Measurements from ENCODE around the gene DPEP3. TPM values are rescaled to one million over a fixed set of nuclear protein-coding genes. Genes with fewer than 3 reads are reported as not detected.
"Not testable (repeated sequence)": the region's sequence is repeated elsewhere in the genome, so short reads cannot be mapped to it uniquely, and the experiment has no call there.

Gene DPEP3, protein sequence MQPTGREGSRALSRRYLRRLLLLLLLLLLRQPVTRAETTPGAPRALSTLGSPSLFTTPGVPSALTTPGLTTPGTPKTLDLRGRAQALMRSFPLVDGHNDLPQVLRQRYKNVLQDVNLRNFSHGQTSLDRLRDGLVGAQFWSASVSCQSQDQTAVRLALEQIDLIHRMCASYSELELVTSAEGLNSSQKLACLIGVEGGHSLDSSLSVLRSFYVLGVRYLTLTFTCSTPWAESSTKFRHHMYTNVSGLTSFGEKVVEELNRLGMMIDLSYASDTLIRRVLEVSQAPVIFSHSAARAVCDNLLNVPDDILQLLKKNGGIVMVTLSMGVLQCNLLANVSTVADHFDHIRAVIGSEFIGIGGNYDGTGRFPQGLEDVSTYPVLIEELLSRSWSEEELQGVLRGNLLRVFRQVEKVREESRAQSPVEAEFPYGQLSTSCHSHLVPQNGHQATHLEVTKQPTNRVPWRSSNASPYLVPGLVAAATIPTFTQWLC
- under 1 TPM in 1 of 2 experiments, not detected in 1; 0.20 TPM for total RNA-seq

GRCh38 chr16:67979955-67980678 lies at the start of gene DPEP3:
DPEP3 (minus strand) TSS chr16:67980499; CDS start chr16:67980380, 119 bp downstream.
- DNase-seq, result no peak
- ChIA-PET POLR2A (no interaction called here), CTCF (interaction anchor here (0.9 to 1.4 kb wide), 5 partner anchors 9 to 64 kb away, joined by 3 to 4 read pairs (median 3); no protein-coding TSS in a partner anchor)
- H3K9me3 Mint-ChIP-seq, result no peaks in the 10 kb centered on the region
- no peak within 1 kb of the TSS for H3K27ac Mint-ChIP-seq
- H3K36me3 Mint-ChIP-seq (ENCODE audit: low read depth), result no peaks in the 10 kb centered on the region
- peaks cover 13% of the 10 kb centered on the region for H3K27me3 Mint-ChIP-seq
- no peak within 1 kb of the TSS for H3K4me3 Mint-ChIP-seq
- peaks cover 25% of the 10 kb centered on the region for H3K4me1 Mint-ChIP-seq

DNA sequence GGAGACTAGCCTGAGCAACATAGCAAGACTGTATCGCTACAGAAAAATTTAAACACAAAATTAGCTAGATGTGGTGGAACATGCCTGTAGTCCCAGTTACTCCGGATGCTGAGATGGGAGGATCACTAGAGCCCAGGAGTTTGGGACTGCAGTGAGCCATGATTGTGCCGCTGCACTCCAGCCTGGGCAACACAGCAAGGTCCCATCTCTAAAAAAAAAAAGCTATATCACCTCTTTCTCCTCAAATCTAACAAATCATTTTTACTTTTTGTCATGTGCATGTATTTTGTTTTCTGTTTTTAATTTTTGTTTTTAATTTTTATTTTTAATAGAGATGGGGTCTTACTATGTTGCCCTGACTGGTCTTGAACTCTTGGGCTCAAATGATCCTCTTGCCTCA lies 48.7 kb upstream of the DPEP3 start:
- H3K27me3 Mint-ChIP-seq, result no peaks in the 10 kb centered on the region
- H3K27ac Mint-ChIP-seq, result no peak overlapping the region
- H3K4me3 Mint-ChIP-seq, result no peak overlapping the region
- DNase-seq, result no peak
- H3K9me3 Mint-ChIP-seq, result no peaks in the 10 kb centered on the region
- ChIA-PET POLR2A (interaction anchor here (0.7 to 0.8 kb wide), 2 partner anchors 42 to 80 kb away, joined by 3 to 4 read pairs; no protein-coding TSS in a partner anchor), CTCF (interaction anchor here (1.5 to 2.3 kb wide), 2 partner anchors 12 to 48 kb away, joined by 3 to 6 read pairs; no protein-coding TSS in a partner anchor)
- H3K4me1 Mint-ChIP-seq, result peaks cover 30% of the 10 kb centered on the region
- H3K36me3 Mint-ChIP-seq (ENCODE audit: low read depth), result peaks cover 42% of the 10 kb centered on the region

- ChIA-PET POLR2A (interaction anchor here (0.6 to 3.5 kb wide), 34 partner anchors 9 to 502 kb away, joined by 3 to 42 read pairs (median 4); partner anchors contain the start of genes CTCF, DPEP2, NFATC3 and PSMB10), CTCF (interaction anchor here (0.5 to 3.1 kb wide), 13 partner anchors 10 to 1262 kb away, joined by 3 to 16 read pairs (median 6); partner anchors contain the start of genes DPEP2 and PSMB10)
- H3K36me3 Mint-ChIP-seq (ENCODE audit: low read depth), result peaks cover 32% of the 10 kb centered on the region
- peak within 1 kb of the TSS; percentile 96 for H3K4me3 Mint-ChIP-seq
- H3K27ac Mint-ChIP-seq, result peak within 1 kb of the TSS; percentile 89
- no peaks in the 10 kb centered on the region for H3K9me3 Mint-ChIP-seq
- H3K4me1 Mint-ChIP-seq, result peaks cover 35% of the 10 kb centered on the region
- no peaks in the 10 kb centered on the region for H3K27me3 Mint-ChIP-seq
- DNase-seq, result peak; percentile 95
These were observed 42.6 kb upstream of the DPEP3 start, which contains the start of the genes DDX28 and DUS2 for GRCh38 chr16:68022728-68023537. DDX28 (minus strand) TSS chr16:68023232; CDS start chr16:68023202, 30 bp downstream. DUS2 (plus strand) TSS chr16:68023284; CDS start chr16:68038024, 14,740 bp downstream.

- CTCF ChIA-PET, result interaction anchor here (1.0 to 3.1 kb wide), 11 partner anchors 9 to 206 kb away, joined by 3 to 16 read pairs (median 7); partner anchors contain the start of genes DPEP2 and PSMB10
- H3K27ac Mint-ChIP-seq, result peak overlapping the region; percentile 89
- peaks cover 26% of the 10 kb centered on the region for H3K36me3 Mint-ChIP-seq (ENCODE audit: low read depth)
- no peaks in the 10 kb centered on the region for H3K9me3 Mint-ChIP-seq
- peaks cover 34% of the 10 kb centered on the region for H3K4me1 Mint-ChIP-seq
- POLR2A ChIA-PET, result interaction anchor here (0.6 to 3.5 kb wide), 22 partner anchors 10 to 460 kb away, joined by 3 to 42 read pairs (median 8); partner anchors contain the start of genes CTCF, DPEP2, NFATC3 and PSMB10
- peak overlapping the region; percentile 96 for H3K4me3 Mint-ChIP-seq
- DNase-seq, result no peak
- H3K27me3 Mint-ChIP-seq, result no peaks in the 10 kb centered on the region
These were observed 42.0 kb upstream of the DPEP3 start for GRCh38 chr16:68022278-68022727.

GRCh38 chr16:68021490-68021889 lies 41.2 kb upstream of the DPEP3 start:
- H3K4me1 Mint-ChIP-seq, result peaks cover 36% of the 10 kb centered on the region
- POLR2A ChIA-PET, result interaction anchor here (2.0 to 3.5 kb wide), 13 partner anchors 9 to 86 kb away, joined by 4 to 42 read pairs (median 18); partner anchors contain the start of genes DPEP2, NFATC3, PSMB10 and SLC12A4

DNA sequence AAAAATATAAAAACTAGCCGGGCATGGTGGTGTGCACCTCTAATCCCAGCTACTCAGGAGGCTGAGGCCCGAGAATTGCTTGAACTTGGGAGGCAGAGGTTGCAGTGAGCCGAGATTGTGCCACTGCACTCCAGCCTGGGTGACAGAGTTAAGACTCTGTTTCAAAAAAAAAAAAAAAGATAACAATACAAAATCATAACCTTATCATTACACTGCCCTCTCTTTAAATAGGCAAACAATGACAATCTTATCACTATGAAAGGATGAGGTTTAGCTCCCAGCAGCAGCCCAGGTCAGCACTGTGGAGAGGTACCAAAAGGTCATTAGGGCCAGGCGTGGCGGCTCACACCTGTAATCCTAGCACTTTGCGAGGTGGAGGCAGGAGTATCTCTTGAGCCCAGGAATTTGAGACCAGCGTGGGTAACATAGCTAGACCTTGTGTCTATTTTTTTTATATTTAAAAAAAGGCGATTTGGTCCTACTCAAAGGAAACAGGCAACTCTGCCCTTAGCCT lies 38.9 kb upstream of the DPEP3 start:
- no peaks in the 10 kb centered on the region for H3K27me3 Mint-ChIP-seq
- no peak for DNase-seq
- no peak overlapping the region for H3K27ac Mint-ChIP-seq
- H3K4me3 Mint-ChIP-seq, result no peak overlapping the region
- peaks cover 15% of the 10 kb centered on the region for H3K36me3 Mint-ChIP-seq (ENCODE audit: low read depth)
- H3K9me3 Mint-ChIP-seq, result no peaks in the 10 kb centered on the region
- peaks cover 33% of the 10 kb centered on the region for H3K4me1 Mint-ChIP-seq
- CTCF ChIA-PET, result interaction anchor here (0.9 to 1.3 kb wide), 2 partner anchors 22 to 25 kb away, joined by 3 read pairs; no protein-coding TSS in a partner anchor
- POLR2A ChIA-PET, result interaction anchor here (1.2 kb wide), 1 partner anchor 13 kb away, joined by 4 read pairs; no protein-coding TSS in a partner anchor

More at GRCh38 chr16:68021490-68021889, 41.2 kb upstream of the DPEP3 start:
- peak overlapping the region; percentile 96 for H3K4me3 Mint-ChIP-seq
- no peak overlapping the region for H3K27ac Mint-ChIP-seq
- no peaks in the 10 kb centered on the region for H3K27me3 Mint-ChIP-seq
- peaks cover 18% of the 10 kb centered on the region for H3K36me3 Mint-ChIP-seq (ENCODE audit: low read depth)
- CTCF ChIA-PET, result interaction anchor here (0.6 to 3.1 kb wide), 9 partner anchors 9 to 205 kb away, joined by 3 to 16 read pairs (median 7); partner anchors contain the start of genes DPEP2 and PSMB10
- H3K9me3 Mint-ChIP-seq, result no peaks in the 10 kb centered on the region
- DNase-seq, result no peak

- no peak for DNase-seq
- H3K9me3 Mint-ChIP-seq, result no peaks in the 10 kb centered on the region
- CTCF ChIA-PET, result interaction anchor here (0.7 to 2.3 kb wide), 4 partner anchors 13 to 73 kb away, joined by 3 to 11 read pairs (median 3); no protein-coding TSS in a partner anchor
- H3K36me3 Mint-ChIP-seq (ENCODE audit: low read depth), result no peaks in the 10 kb centered on the region
- POLR2A ChIA-PET, result interaction anchor here (0.8 to 1.0 kb wide), 2 partner anchors 17 to 80 kb away, joined by 3 read pairs; partner anchors contain the start of genes DPEP2 and PSMB10
- no peak within 1 kb of the TSS for H3K27ac Mint-ChIP-seq
- H3K27me3 Mint-ChIP-seq, result peaks cover 2% of the 10 kb centered on the region
- no peak within 1 kb of the TSS for H3K4me3 Mint-ChIP-seq
- peaks cover 17% of the 10 kb centered on the region for H3K4me1 Mint-ChIP-seq
These were observed 35.4 kb upstream of the DPEP3 start, which contains the start of gene DPEP2NB for GRCh38 chr16:68015681-68016080. DPEP2NB (minus strand) TSS chr16:68015911; CDS start chr16:68015770, 141 bp downstream.

GRCh38 chr16:68013440-68013839 lies 33.1 kb upstream of the DPEP3 start:
- POLR2A ChIA-PET, result interaction anchor here (4.3 kb wide), 1 partner anchor 9 kb away, joined by 23 read pairs; the partner anchor contains the start of genes DDX28 and DUS2

DNA sequence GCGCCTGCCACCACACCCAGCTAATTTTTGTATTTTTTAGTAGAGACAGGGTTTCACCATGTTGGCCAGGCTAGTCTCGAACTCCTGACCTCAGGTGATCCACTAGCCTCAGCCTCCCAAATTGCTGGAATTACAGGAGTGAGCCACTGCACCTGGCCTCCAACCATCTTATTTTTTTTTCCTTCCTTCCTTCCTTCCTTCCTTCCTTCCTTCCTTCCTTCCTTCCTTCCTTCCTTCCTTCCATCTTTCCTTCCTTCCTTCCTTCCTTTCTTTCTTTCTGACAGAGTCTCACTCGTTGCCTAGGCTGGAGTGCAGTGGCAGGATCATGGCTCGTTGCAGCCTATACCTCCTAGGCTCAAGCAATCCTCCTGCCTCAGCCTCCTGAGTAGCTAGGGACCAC lies 29.6 kb upstream of the DPEP3 start:
- H3K4me3 Mint-ChIP-seq; POLR2A ChIA-PET; H3K27me3 Mint-ChIP-seq; CTCF ChIA-PET; H3K9me3 Mint-ChIP-seq; DNase-seq; H3K36me3 Mint-ChIP-seq (ENCODE audit: low read depth); H3K27ac Mint-ChIP-seq: not testable (repeated sequence)
- peaks cover 29% of the 10 kb centered on the region for H3K4me1 Mint-ChIP-seq

More at GRCh38 chr16:68013440-68013839, 33.1 kb upstream of the DPEP3 start:
- H3K27ac Mint-ChIP-seq, result no peak overlapping the region
- peaks cover 2% of the 10 kb centered on the region for H3K27me3 Mint-ChIP-seq
- no peaks in the 10 kb centered on the region for H3K36me3 Mint-ChIP-seq (ENCODE audit: low read depth)
- CTCF ChIA-PET, result interaction anchor here (2.0 kb wide), 1 partner anchor 9 kb away, joined by 7 read pairs; the partner anchor contains the start of genes DDX28 and DUS2
- peaks cover 21% of the 10 kb centered on the region for H3K4me1 Mint-ChIP-seq
- H3K4me3 Mint-ChIP-seq, result no peak overlapping the region
- no peak for DNase-seq
- H3K9me3 Mint-ChIP-seq, result no peaks in the 10 kb centered on the region

GRCh38 chr16:68009157-68009735 lies 28.9 kb upstream of the DPEP3 start:
- POLR2A ChIA-PET, result no interaction called here
- no peaks in the 10 kb centered on the region for H3K36me3 Mint-ChIP-seq (ENCODE audit: low read depth)
- H3K27me3 Mint-ChIP-seq, result peaks cover 2% of the 10 kb centered on the region
- no peak overlapping the region for H3K27ac Mint-ChIP-seq
- no peak overlapping the region for H3K4me3 Mint-ChIP-seq
- no peak for DNase-seq
- peaks cover 32% of the 10 kb centered on the region for H3K4me1 Mint-ChIP-seq
- no peaks in the 10 kb centered on the region for H3K9me3 Mint-ChIP-seq
- CTCF ChIA-PET, result no interaction called here

All from activated CD4-positive, alpha-beta memory T cell treated with anti-CD3 and anti-CD28 coated beads, Interleukin-2, amount 10 ng/mL, durations not matched to agents 7 days and 5 days (primary cell).